Naive thymus-derived CD4-positive, alpha-beta T cell (primary cell): ENCODE results near the gene CHI3L1. TPM values are rescaled to one million over a fixed set of nuclear protein-coding genes. Genes with fewer than 3 reads are reported as not detected.

ENCODE experiments used
- ATAC-seq: fragments of 150-1000 bp; cut with Tn5 transposase; 2 replicates; pipeline ENCODE4 v1.10.0; 2021; ENCODE audit warnings: mild to moderate bottlenecking, moderate library complexity
- CTCF ChIA-PET: fragments of 350-600 bp; sonication (Branson Sonifier 250); formaldehyde crosslinking; loops from one replicate; lab custom pipeline; 2021; ENCODE audit warnings: antibody characterized with exemption; lab: Charles Lee
- POLR2A ChIA-PET: fragments of 350-600 bp; sonication (Branson Sonifier 250); formaldehyde crosslinking; loops from one replicate; lab custom pipeline; 2021; ENCODE audit warnings: antibody characterized with exemption, inconsistent platforms; lab: Charles Lee
- DNase-seq, 9 donors: peaks; one replicate each; pipeline versions ENCODE4 v3.0.0 to v3.0.0-alpha.2; 2020 to 2022; ENCODE audit warnings: mixed read lengths in 1 of 9
- H3K27ac ChIP-seq: one replicate; pipeline ENCODE4 v1.7.0; 2013; ENCODE audit warnings: mild to moderate bottlenecking, low read depth, low read length, moderate library complexity
- H3K27me3 ChIP-seq, 2 donors: one replicate each; pipeline ENCODE4 v1.7.0; 2013; ENCODE audit warnings: low read length in 2 of 2, mild to moderate bottlenecking in 2 of 2, moderate library complexity in 2 of 2; ENCODE audit not compliant: control insufficient read depth in 2 of 2, insufficient read depth in 2 of 2
- H3K36me3 ChIP-seq, 3 experiments: 1 replicate in 2 of 3; 2 replicates in 1 of 3; pipeline ENCODE4 v1.7.0; 2013; ENCODE audit warnings: low read length in 3 of 3, mild to moderate bottlenecking in 3 of 3, moderate library complexity in 1 of 3; ENCODE audit not compliant: insufficient read depth in 3 of 3, control insufficient read depth in 2 of 3
- H3K4me1 ChIP-seq, 2 donors: one replicate each; pipeline ENCODE4 v1.7.0; 2013; ENCODE audit warnings: low read length in 2 of 2, mild to moderate bottlenecking in 2 of 2, moderate library complexity in 1 of 2; ENCODE audit not compliant: control insufficient read depth in 2 of 2, insufficient read depth in 2 of 2
- H3K4me3 ChIP-seq: 2 replicates; pipeline ENCODE4 v1.7.0; 2013; ENCODE audit warnings: mild to moderate bottlenecking, low read length
- H3K9me3 ChIP-seq, 3 experiments: 1 replicate in 2 of 3; 2 replicates in 1 of 3; pipeline ENCODE4 v1.7.0; 2013; ENCODE audit warnings: low read length in 3 of 3; ENCODE audit not compliant: control insufficient read depth in 2 of 3
- H3K27ac Mint-ChIP-seq, 9 donors: one replicate each; pipeline ENCODE4 v1.8.0; 2020 to 2022; ENCODE audit warnings: mixed read lengths in 9 of 9, mild to moderate bottlenecking in 8 of 9, moderate library complexity in 5 of 9, inconsistent platforms in 2 of 9
- H3K27me3 Mint-ChIP-seq, 5 donors: one replicate each; pipeline ENCODE4 v1.8.0; 2021 to 2022; ENCODE audit warnings: mixed read lengths in 5 of 5, mild to moderate bottlenecking in 1 of 5
- H3K36me3 Mint-ChIP-seq, 5 donors: one replicate each; pipeline ENCODE4 v1.8.0; 2020 to 2022; ENCODE audit warnings: mixed read lengths in 5 of 5, mild to moderate bottlenecking in 3 of 5, inconsistent platforms in 1 of 5
- H3K4me1 Mint-ChIP-seq, 7 donors: one replicate each; pipeline ENCODE4 v1.8.0; 2020 to 2022; ENCODE audit warnings: mixed read lengths in 7 of 7, mild to moderate bottlenecking in 3 of 7, inconsistent platforms in 1 of 7
- H3K4me3 Mint-ChIP-seq, 10 donors: one replicate each; pipeline ENCODE4 v1.8.0; 2020 to 2022; ENCODE audit warnings: mild to moderate bottlenecking in 10 of 10, mixed read lengths in 10 of 10, moderate library complexity in 6 of 10, inconsistent platforms in 2 of 10
- H3K9me3 Mint-ChIP-seq, 11 donors: one replicate each; pipeline ENCODE4 v1.8.0; 2020 to 2022; ENCODE audit warnings: mixed read lengths in 11 of 11, mild to moderate bottlenecking in 4 of 11, inconsistent platforms in 1 of 11, moderate library complexity in 1 of 11
- intact Hi-C, 2 donors: fragments of 100-400 bp; cut with micrococcal nuclease; formaldehyde crosslinking; loops; one replicate each; pipeline ENCODE4 v1.15.1; 2023
- polyA plus RNA-seq, 2 donors: library from polyadenylated mRNA; unstranded; fragments of 300-500 nt; fragmentation: Illumina TruSeq; gene quantifications; one replicate each; pipeline ENCODE4 v1.2.3, GENCODE V29; 2021
- total RNA-seq, 6 experiments: library from RNA in 5 of 6; stranded (reverse) in 5 of 6; gene quantifications; 1 replicate in 5 of 6; 2 replicates in 1 of 6; pipeline ENCODE4 v1.2.3 and lab custom pipeline; 2021 to 2026

Gene CHI3L1
- total and polyA plus RNA-seq, 7 experiments from 2014 or later, result 0.32 to 1.3 TPM; not detected in 5

GRCh38 chr1:203180611-203181330 lies 5.7 kb downstream of the CHI3L1 start:
- Histone ChIP-seq H3K4me3 (no peak overlapping the region), H3K4me1 (no peaks in the 10 kb centered on the region), H3K27me3 (no peaks in the 10 kb centered on the region), H3K27ac (no peak overlapping the region), H3K36me3 (no peaks in the 10 kb centered on the region), H3K9me3 (no peaks in the 10 kb centered on the region)
- CTCF ChIA-PET, result no interaction called here
- no peaks in the 10 kb centered on the region for H3K4me1 Mint-ChIP-seq
- ATAC-seq (no peak), DNase-seq (no peak)
- peaks cover 0 to 6% (median 0%) of the 10 kb centered on the region in 5 donors for H3K27me3 Mint-ChIP-seq
- no peaks in the 10 kb centered on the region for H3K9me3 Mint-ChIP-seq
- intact Hi-C loops, result no loop called here
- H3K36me3 Mint-ChIP-seq, result no peaks in the 10 kb centered on the region
- no peak overlapping the region for H3K27ac Mint-ChIP-seq
- POLR2A ChIA-PET, result no interaction called here
- no peak overlapping the region for H3K4me3 Mint-ChIP-seq

- CTCF ChIA-PET, result no interaction called here
- H3K9me3 Mint-ChIP-seq, result no peaks in the 10 kb centered on the region
These were observed 6.9 kb downstream of the CHI3L1 start for GRCh38 chr1:203179667-203180005.

GRCh38 chr1:203178821-203179666 lies 7.5 kb downstream of the CHI3L1 start:
- CTCF ChIA-PET, result interaction anchor here (0.8 kb wide), 1 partner anchor 45 kb away, joined by 4 read pairs; no protein-coding TSS in a partner anchor
- no peaks in the 10 kb centered on the region for H3K36me3 Mint-ChIP-seq
- no peak for ATAC-seq
- H3K27ac Mint-ChIP-seq, result no peak overlapping the region
- H3K27me3 Mint-ChIP-seq, result no peaks in the 10 kb centered on the region
- POLR2A ChIA-PET, result no interaction called here
- Histone ChIP-seq H3K27me3 (no peaks in the 10 kb centered on the region), H3K36me3 (no peaks in the 10 kb centered on the region), H3K4me3 (no peak overlapping the region), H3K4me1 (no peaks in the 10 kb centered on the region), H3K27ac (no peak overlapping the region), H3K9me3 (no peaks in the 10 kb centered on the region)
- no peak for DNase-seq
- H3K9me3 Mint-ChIP-seq, result no peaks in the 10 kb centered on the region
- no peak overlapping the region for H3K4me3 Mint-ChIP-seq
- H3K4me1 Mint-ChIP-seq, result peaks cover 0 to 2% (median 0%) of the 10 kb centered on the region in 7 donors
- intact Hi-C loops, result no loop called here

More at GRCh38 chr1:203179667-203180005, 6.9 kb downstream of the CHI3L1 start:
- Histone ChIP-seq H3K27ac (no peak overlapping the region), H3K4me1 (no peaks in the 10 kb centered on the region), H3K27me3 (no peaks in the 10 kb centered on the region), H3K9me3 (no peaks in the 10 kb centered on the region), H3K4me3 (no peak overlapping the region), H3K36me3 (no peaks in the 10 kb centered on the region)
- Mint-ChIP-seq H3K4me1 (no peaks in the 10 kb centered on the region), H3K36me3 (no peaks in the 10 kb centered on the region), H3K27me3 (no peaks in the 10 kb centered on the region), H3K4me3 (no peak overlapping the region), H3K27ac (no peak overlapping the region)
- POLR2A ChIA-PET, result no interaction called here
- intact Hi-C loops, result no loop called here
- no peak for DNase-seq
- ATAC-seq, result no peak

- CTCF ChIA-PET, result interaction anchor here (0.8 kb wide), 1 partner anchor 44 kb away, joined by 4 read pairs; no protein-coding TSS in a partner anchor
These were observed 8.4 kb downstream of the CHI3L1 start for GRCh38 chr1:203178083-203178482.

GRCh38 chr1:203177470-203178039 lies 8.9 kb downstream of the CHI3L1 start:
- H3K27me3 Mint-ChIP-seq, result no peaks in the 10 kb centered on the region
- DNase-seq, result no peak
- CTCF ChIA-PET, result no interaction called here

More at GRCh38 chr1:203178083-203178482, 8.4 kb downstream of the CHI3L1 start:
- no peak for ATAC-seq
- Mint-ChIP-seq H3K4me1 (peaks cover 0 to 2% (median 0%) of the 10 kb centered on the region in 7 donors), H3K4me3 (no peak overlapping the region), H3K27ac (no peak overlapping the region), H3K27me3 (no peaks in the 10 kb centered on the region), H3K36me3 (no peaks in the 10 kb centered on the region), H3K9me3 (no peaks in the 10 kb centered on the region)
- H3K4me1 ChIP-seq, result no peaks in the 10 kb centered on the region
- H3K27me3 ChIP-seq, result no peaks in the 10 kb centered on the region
- no peaks in the 10 kb centered on the region for H3K9me3 ChIP-seq
- no peak overlapping the region for H3K27ac ChIP-seq
- no peak for DNase-seq
- POLR2A ChIA-PET, result no interaction called here
- no peaks in the 10 kb centered on the region for H3K36me3 ChIP-seq
- H3K4me3 ChIP-seq, result no peak overlapping the region
- intact Hi-C loops, result no loop called here

GRCh38 chr1:203177036-203177405 lies 9.5 kb downstream of the CHI3L1 start:
- Mint-ChIP-seq H3K4me1 (peaks cover 0 to 4% (median 0%) of the 10 kb centered on the region in 7 donors), H3K36me3 (no peaks in the 10 kb centered on the region), H3K9me3 (no peaks in the 10 kb centered on the region), H3K4me3 (no peak overlapping the region), H3K27ac (no peak overlapping the region), H3K27me3 (no peaks in the 10 kb centered on the region)
- H3K4me1 ChIP-seq, result no peaks in the 10 kb centered on the region
- no peaks in the 10 kb centered on the region for H3K9me3 ChIP-seq
- CTCF ChIA-PET, result no interaction called here
- no peaks in the 10 kb centered on the region for H3K36me3 ChIP-seq
- DNase-seq (no peak), ATAC-seq (no peak)
- POLR2A ChIA-PET, result no interaction called here
- intact Hi-C loops, result no loop called here
- no peaks in the 10 kb centered on the region for H3K27me3 ChIP-seq
- no peak overlapping the region for H3K27ac ChIP-seq
- H3K4me3 ChIP-seq, result no peak overlapping the region

More at GRCh38 chr1:203177470-203178039, 8.9 kb downstream of the CHI3L1 start:
- no peaks in the 10 kb centered on the region for H3K9me3 ChIP-seq
- no peak overlapping the region for H3K27ac ChIP-seq
- POLR2A ChIA-PET, result no interaction called here
- H3K4me3 ChIP-seq, result no peak overlapping the region
- H3K27ac Mint-ChIP-seq, result no peak overlapping the region
- no peaks in the 10 kb centered on the region for H3K4me1 ChIP-seq
- peaks cover 0 to 2% (median 0%) of the 10 kb centered on the region in 7 donors for H3K4me1 Mint-ChIP-seq
- no peaks in the 10 kb centered on the region for H3K27me3 ChIP-seq
- ATAC-seq, result peak; percentile 28
- no peaks in the 10 kb centered on the region for H3K9me3 Mint-ChIP-seq
- H3K36me3 ChIP-seq, result no peaks in the 10 kb centered on the region
- intact Hi-C loops, result no loop called here
- no peaks in the 10 kb centered on the region for H3K36me3 Mint-ChIP-seq
- no peak overlapping the region for H3K4me3 Mint-ChIP-seq
